WTC11 (cell line): ENCODE measurements around the gene PSMD4. TPM values are rescaled to one million over a fixed set of nuclear protein-coding genes. Genes with fewer than 3 reads are reported as not detected.

Experiments
- ATAC-seq: fragments of 200-7000 bp; cut with Tn5 transposase; 2 replicates; pipeline ENCODE4 v1.10.0; 2021; ENCODE audit warnings: mild to moderate bottlenecking, moderate library complexity
- CTCF ChIA-PET: fragments of 300-600 bp; sonication (Branson Sonifier 250); formaldehyde crosslinking; loops from one replicate; lab custom pipeline; 2021; ENCODE audit warnings: antibody characterized with exemption; lab: Charles Lee
- POLR2A ChIA-PET: fragments of 350-600 bp; sonication (Branson Sonifier 250); formaldehyde crosslinking; loops from one replicate; lab custom pipeline; 2021; ENCODE audit warnings: antibody characterized with exemption; lab: Charles Lee
- DNase-seq: peaks from one replicate; pipeline ENCODE4 v3.0.0; 2021; ENCODE audit warnings: low spot score
- H3K27ac Mint-ChIP-seq: 2 replicates; pipeline ENCODE4 v1.8.0; 2021; ENCODE audit warnings: mixed read lengths
- H3K27me3 Mint-ChIP-seq: 2 replicates; pipeline ENCODE4 v1.8.0; 2021; ENCODE audit warnings: low read depth, mild to moderate bottlenecking, moderate library complexity, mixed read lengths
- H3K36me3 Mint-ChIP-seq: 2 replicates; pipeline ENCODE4 v1.8.0; 2021; ENCODE audit warnings: mixed read lengths
- H3K4me1 Mint-ChIP-seq: 2 replicates; pipeline ENCODE4 v1.8.0; 2022; ENCODE audit warnings: mixed read lengths
- H3K4me3 Mint-ChIP-seq: 2 replicates; pipeline ENCODE4 v1.8.0; 2021; ENCODE audit warnings: mild to moderate bottlenecking, moderate library complexity, mixed read lengths
- H3K9me3 Mint-ChIP-seq: 2 replicates; pipeline ENCODE4 v1.8.0; 2021; ENCODE audit warnings: mixed read lengths
- CREM ChIP-seq: sonication (generic); formaldehyde crosslinking; IDR thresholded peaks from 2 replicates; pipeline ENCODE4 v1.8.1; 2022; ENCODE audit warnings: mild to moderate bottlenecking, missing genetic modification reagents, moderate library complexity
- EMX1 ChIP-seq: fragments of 250-450 bp; sonication (Bioruptor Pico); IDR thresholded peaks from 2 replicates; pipeline ENCODE4 v1.8.0; 2021; ENCODE audit warnings: mild to moderate bottlenecking
- ESRRA ChIP-seq: sonication (generic); formaldehyde crosslinking; IDR thresholded peaks from 2 replicates; pipeline ENCODE4 v1.8.1; 2022; ENCODE audit warnings: mild to moderate bottlenecking, missing genetic modification reagents, borderline replicate concordance
- ETV6 ChIP-seq: sonication (generic); formaldehyde crosslinking; IDR thresholded peaks from 2 replicates; pipeline ENCODE4 v1.8.1; 2022; ENCODE audit warnings: mild to moderate bottlenecking, missing genetic modification reagents
- FOXK1 ChIP-seq: sonication (generic); formaldehyde crosslinking; IDR thresholded peaks from 2 replicates; pipeline ENCODE4 v1.8.0; 2022; ENCODE audit warnings: mild to moderate bottlenecking, moderate library complexity, missing genetic modification reagents
- FOXP4 ChIP-seq: sonication (generic); formaldehyde crosslinking; IDR thresholded peaks from 2 replicates; pipeline ENCODE4 v1.8.0; 2022; ENCODE audit warnings: mild to moderate bottlenecking, missing genetic modification reagents
- HMGA2 ChIP-seq: fragments of 250-450 bp; sonication (Bioruptor Pico); IDR thresholded peaks from 2 replicates; pipeline ENCODE4 v1.4.0; 2021; ENCODE audit warnings: mild to moderate bottlenecking, moderate library complexity
- HMGXB4 ChIP-seq: sonication (generic); formaldehyde crosslinking; IDR thresholded peaks from 2 replicates; pipeline ENCODE4 v1.8.1; 2023; ENCODE audit warnings: mild to moderate bottlenecking, moderate library complexity, missing genetic modification reagents
- KAT7 ChIP-seq: sonication (generic); formaldehyde crosslinking; IDR thresholded peaks from 2 replicates; pipeline ENCODE4 v1.8.1; 2023; ENCODE audit warnings: missing genetic modification reagents, mild to moderate bottlenecking, borderline replicate concordance
- NR3C1 ChIP-seq: sonication (generic); formaldehyde crosslinking; conservative IDR thresholded peaks from 2 replicates; pipeline ENCODE4 v1.8.1; 2023; ENCODE audit warnings: low read depth, mild to moderate bottlenecking, missing genetic modification reagents
- RORB ChIP-seq: fragments of 250-450 bp; sonication (Bioruptor Pico); IDR thresholded peaks from 2 replicates; pipeline ENCODE4 v1.9.0; 2021; ENCODE audit warnings: mild to moderate bottlenecking
- TCF7 ChIP-seq: sonication (generic); formaldehyde crosslinking; IDR thresholded peaks from 2 replicates; pipeline ENCODE4 v1.8.0; 2022; ENCODE audit warnings: mild to moderate bottlenecking, low read depth, missing genetic modification reagents, moderate library complexity
- ZSCAN18 ChIP-seq: fragments of 250-450 bp; sonication (Bioruptor Pico); IDR thresholded peaks from 2 replicates; pipeline ENCODE4 v2.1.2; 2022; ENCODE audit warnings: mild to moderate bottlenecking, moderate library complexity
- total RNA-seq: library from RNA; stranded (reverse); gene quantifications from 3 replicates; pipeline ENCODE4 v1.2.3, GENCODE V29; 2021
- TF ChIP-seq, protein P1 (sequence below): fragments of 250-450 bp; sonication (Bioruptor Pico); IDR thresholded peaks from 2 replicates; pipeline ENCODE4 v1.9.0; 2021; ENCODE audit warnings: mild to moderate bottlenecking
- TF ChIP-seq, protein P2 (sequence below): sonication (generic); formaldehyde crosslinking; IDR thresholded peaks from 2 replicates; pipeline ENCODE4 v1.8.1; 2022; ENCODE audit warnings: mild to moderate bottlenecking, moderate library complexity, missing genetic modification reagents
- TF ChIP-seq, protein P3 (sequence below): sonication (generic); formaldehyde crosslinking; conservative IDR thresholded peaks from 2 replicates; pipeline ENCODE4 v1.8.1; 2023; ENCODE audit warnings: mild to moderate bottlenecking, low read depth, missing genetic modification reagents, moderate library complexity
- TF ChIP-seq, protein P4 (sequence below): fragments of 250-450 bp; sonication (Bioruptor Pico); conservative IDR thresholded peaks from 2 replicates; pipeline ENCODE4 v1.9.0; 2021; ENCODE audit warnings: mild to moderate bottlenecking

The PSMD4 gene
- total RNA-seq, 1 experiment from 2014 or later: 202 TPM

- Mint-ChIP-seq H3K27me3 (no peaks in the 10 kb centered on the region), H3K4me1 (peaks cover 30% of the 10 kb centered on the region), H3K36me3 (peaks cover 51% of the 10 kb centered on the region), H3K4me3 (0 out of 2 replicates have a peak overlapping the region, but pooled peaks have one; percentile 17), H3K27ac (peak overlapping the region; percentile 96), H3K9me3 (no peaks in the 10 kb centered on the region)
- ChIA-PET POLR2A (interaction anchor here (0.7 to 2.7 kb wide), 6 partner anchors 12 to 299 kb away, joined by 3 to 16 read pairs (median 4); partner anchors contain the start of genes PI4KB, RFX5 and ZNF687), CTCF (interaction anchor here (0.7 to 5.5 kb wide), 7 partner anchors 11 to 299 kb away, joined by 3 to 36 read pairs (median 4); partner anchors contain the start of gene PSMB4)
- no peak for DNase-seq
- ATAC-seq: peak; percentile 80
- TF ChIP-seq HMGXB4 (CRISPR knock-in tag): no peak
- TF ChIP-seq FOXK1: 0 out of 2 replicates have a peak, but pooled peaks have one; percentile 33
- TF ChIP-seq, protein P1, sequence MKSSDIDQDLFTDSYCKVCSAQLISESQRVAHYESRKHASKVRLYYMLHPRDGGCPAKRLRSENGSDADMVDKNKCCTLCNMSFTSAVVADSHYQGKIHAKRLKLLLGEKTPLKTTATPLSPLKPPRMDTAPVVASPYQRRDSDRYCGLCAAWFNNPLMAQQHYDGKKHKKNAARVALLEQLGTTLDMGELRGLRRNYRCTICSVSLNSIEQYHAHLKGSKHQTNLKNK (CRISPR knock-in tag): 0 out of 2 replicates have a peak, but pooled peaks have one; percentile 32
Observed at GRCh38 chr1:151294742-151295462, 40.4 kb downstream of the PSMD4 start.

DNA sequence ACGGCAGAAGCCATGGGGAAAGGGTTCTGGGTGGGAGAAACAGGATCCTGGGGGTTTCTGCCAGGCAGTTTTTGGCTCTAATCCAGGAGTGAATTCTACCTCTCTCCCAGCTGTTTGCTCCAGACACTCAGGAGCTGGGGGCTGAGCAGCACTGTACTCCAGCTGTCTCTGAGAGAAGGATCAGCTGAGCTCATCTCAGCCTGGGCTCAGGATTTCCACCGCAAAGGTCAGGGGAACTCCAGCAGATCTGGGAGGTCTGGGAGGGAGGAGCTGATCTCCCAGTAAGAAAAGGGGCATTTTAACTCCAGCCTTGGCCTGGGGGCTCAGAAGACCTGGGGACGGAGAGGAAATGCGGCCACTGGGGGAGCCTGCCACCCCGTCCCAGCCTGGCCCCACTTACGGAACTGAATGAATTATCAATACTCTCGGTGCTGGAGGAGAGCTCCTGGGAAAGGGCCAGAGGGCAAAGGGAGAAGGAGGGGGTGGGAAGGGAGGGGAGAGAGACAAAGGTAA lies 55.3 kb downstream of the PSMD4 start:
- H3K27me3 Mint-ChIP-seq: no peaks in the 10 kb centered on the region
- peaks cover 18% of the 10 kb centered on the region for H3K4me1 Mint-ChIP-seq
- H3K9me3 Mint-ChIP-seq: no peaks in the 10 kb centered on the region
- H3K27ac Mint-ChIP-seq: peak overlapping the region; percentile 51
- H3K36me3 Mint-ChIP-seq: peaks cover 32% of the 10 kb centered on the region
- peak overlapping the region; percentile 36 for H3K4me3 Mint-ChIP-seq
- ChIA-PET CTCF (interaction anchor here (0.6 to 4.6 kb wide), 20 partner anchors 9 to 432 kb away, joined by 3 to 73 read pairs (median 4); partner anchors contain the start of gene VPS72), POLR2A (interaction anchor here (1.1 to 1.3 kb wide), 3 partner anchors 18 to 31 kb away, joined by 3 to 6 read pairs (median 5); partner anchors contain the start of gene PI4KB)
- DNase-seq: peak; percentile 39
- ATAC-seq: peak; percentile 93
- TF ChIP-seq TCF7: no peak
- TF ChIP-seq, protein P2, sequence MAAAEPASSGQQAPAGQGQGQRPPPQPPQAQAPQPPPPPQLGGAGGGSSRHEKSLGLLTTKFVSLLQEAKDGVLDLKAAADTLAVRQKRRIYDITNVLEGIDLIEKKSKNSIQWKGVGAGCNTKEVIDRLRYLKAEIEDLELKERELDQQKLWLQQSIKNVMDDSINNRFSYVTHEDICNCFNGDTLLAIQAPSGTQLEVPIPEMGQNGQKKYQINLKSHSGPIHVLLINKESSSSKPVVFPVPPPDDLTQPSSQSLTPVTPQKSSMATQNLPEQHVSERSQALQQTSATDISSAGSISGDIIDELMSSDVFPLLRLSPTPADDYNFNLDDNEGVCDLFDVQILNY: no peak
- no peak for TF ChIP-seq FOXK1
- TF ChIP-seq NR3C1 (CRISPR knock-in tag): no peak
- TF ChIP-seq HMGXB4 (CRISPR knock-in tag): no peak
- no peak for TF ChIP-seq ESRRA (CRISPR knock-in tag)
- TF ChIP-seq, protein P3, sequence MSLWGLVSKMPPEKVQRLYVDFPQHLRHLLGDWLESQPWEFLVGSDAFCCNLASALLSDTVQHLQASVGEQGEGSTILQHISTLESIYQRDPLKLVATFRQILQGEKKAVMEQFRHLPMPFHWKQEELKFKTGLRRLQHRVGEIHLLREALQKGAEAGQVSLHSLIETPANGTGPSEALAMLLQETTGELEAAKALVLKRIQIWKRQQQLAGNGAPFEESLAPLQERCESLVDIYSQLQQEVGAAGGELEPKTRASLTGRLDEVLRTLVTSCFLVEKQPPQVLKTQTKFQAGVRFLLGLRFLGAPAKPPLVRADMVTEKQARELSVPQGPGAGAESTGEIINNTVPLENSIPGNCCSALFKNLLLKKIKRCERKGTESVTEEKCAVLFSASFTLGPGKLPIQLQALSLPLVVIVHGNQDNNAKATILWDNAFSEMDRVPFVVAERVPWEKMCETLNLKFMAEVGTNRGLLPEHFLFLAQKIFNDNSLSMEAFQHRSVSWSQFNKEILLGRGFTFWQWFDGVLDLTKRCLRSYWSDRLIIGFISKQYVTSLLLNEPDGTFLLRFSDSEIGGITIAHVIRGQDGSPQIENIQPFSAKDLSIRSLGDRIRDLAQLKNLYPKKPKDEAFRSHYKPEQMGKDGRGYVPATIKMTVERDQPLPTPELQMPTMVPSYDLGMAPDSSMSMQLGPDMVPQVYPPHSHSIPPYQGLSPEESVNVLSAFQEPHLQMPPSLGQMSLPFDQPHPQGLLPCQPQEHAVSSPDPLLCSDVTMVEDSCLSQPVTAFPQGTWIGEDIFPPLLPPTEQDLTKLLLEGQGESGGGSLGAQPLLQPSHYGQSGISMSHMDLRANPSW: no peak
- TF ChIP-seq, protein P4, sequence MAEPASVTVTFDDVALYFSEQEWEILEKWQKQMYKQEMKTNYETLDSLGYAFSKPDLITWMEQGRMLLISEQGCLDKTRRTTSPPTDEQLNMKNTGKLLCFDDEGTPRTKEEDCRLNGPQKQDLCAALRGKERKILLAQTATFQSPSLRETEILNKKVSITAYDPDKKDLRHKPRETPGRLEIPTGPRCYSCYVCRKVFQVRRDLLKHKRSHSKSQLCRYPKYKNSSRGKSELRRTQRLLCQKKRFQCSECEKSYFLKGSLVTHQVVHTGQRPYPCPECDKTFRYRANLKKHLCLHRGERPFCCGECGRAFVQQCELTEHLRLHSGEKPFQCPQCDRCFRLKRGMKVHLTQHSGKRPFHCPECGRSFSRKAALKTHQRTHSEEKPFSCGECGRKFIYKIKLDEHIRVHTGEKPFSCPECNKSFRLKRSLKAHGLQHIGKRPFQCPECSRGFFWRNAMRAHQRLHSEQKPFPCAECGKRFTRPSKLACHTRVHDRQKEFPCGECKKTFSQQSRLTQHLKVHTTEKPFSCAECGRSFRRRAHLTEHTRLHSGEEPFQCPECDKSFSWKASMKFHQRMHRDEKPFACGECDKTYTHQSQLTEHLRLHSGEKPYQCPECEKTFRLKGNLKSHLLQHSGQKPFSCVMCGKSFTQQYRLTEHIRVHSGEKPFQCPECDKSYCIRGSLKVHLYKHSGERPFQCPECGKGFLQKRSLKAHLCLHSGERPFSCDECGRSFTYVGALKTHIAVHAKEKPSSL (CRISPR knock-in tag): no peak
- TF ChIP-seq ZSCAN18: no peak
- no peak for TF ChIP-seq EMX1 (CRISPR knock-in tag)
- no peak for TF ChIP-seq FOXP4 (CRISPR knock-in tag)
- no peak for TF ChIP-seq HMGA2 (CRISPR knock-in tag)
- TF ChIP-seq CREM: no peak
- no peak for TF ChIP-seq RORB
- no peak for TF ChIP-seq ETV6 (CRISPR knock-in tag)
- TF ChIP-seq KAT7: no peak
